KMS-11 (cell line): ENCODE measurements around the gene PDZD7.

Experiments
- H2AFZ ChIP-seq: fragments of 200-600 bp; sonication (generic); 2 replicates; pipeline ENCODE4 v1.6.1; 2016; ENCODE audit warnings: antibody characterized with exemption, mixed run types, low read depth
- H3K27ac ChIP-seq: fragments of 200-600 bp; sonication (generic); 2 replicates; pipeline ENCODE4 v1.6.1; 2016; ENCODE audit warnings: mild to moderate bottlenecking, mixed run types
- H3K27me3 ChIP-seq: fragments of 200-600 bp; sonication (generic); 2 replicates; pipeline ENCODE4 v1.6.1; 2017; ENCODE audit warnings: mild to moderate bottlenecking, low read depth, mixed run types, moderate library complexity; ENCODE audit not compliant: insufficient read depth
- H3K36me3 ChIP-seq: fragments of 200-600 bp; sonication (generic); 2 replicates; pipeline ENCODE4 v1.6.1; 2017; ENCODE audit warnings: mild to moderate bottlenecking, mixed run types; ENCODE audit not compliant: insufficient read depth
- H3K4me1 ChIP-seq: fragments of 200-600 bp; sonication (generic); 2 replicates; pipeline ENCODE4 v1.6.1; 2016; ENCODE audit warnings: mild to moderate bottlenecking, low read depth, mixed run types; ENCODE audit not compliant: poor library complexity, severe bottlenecking
- H3K4me2 ChIP-seq: fragments of 200-600 bp; sonication (generic); 2 replicates; pipeline ENCODE4 v1.7.0; 2016; ENCODE audit warnings: mild to moderate bottlenecking, mixed run types
- H3K4me3 ChIP-seq: fragments of 200-600 bp; sonication (generic); IDR thresholded peaks from 2 replicates; pipeline ENCODE4 v1.6.1; 2017; ENCODE audit warnings: low read depth, low read length, mixed read lengths; ENCODE audit not compliant: insufficient read depth
- H3K79me2 ChIP-seq: fragments of 200-600 bp; sonication (generic); 2 replicates; pipeline ENCODE4 v1.6.1; 2016; ENCODE audit warnings: low read depth, mixed run types; ENCODE audit not compliant: insufficient read depth
- H3K9ac ChIP-seq: fragments of 200-600 bp; sonication (generic); 2 replicates; pipeline ENCODE4 v1.6.1; 2016; ENCODE audit warnings: mild to moderate bottlenecking, mixed run types
- H4K20me1 ChIP-seq: fragments of 200-600 bp; sonication (generic); 2 replicates; pipeline ENCODE4 v1.6.1; 2016; ENCODE audit warnings: mild to moderate bottlenecking, mixed run types; ENCODE audit not compliant: insufficient read depth
- CTCF ChIP-seq: fragments of 200-600 bp; sonication (generic); conservative IDR thresholded peaks from 2 replicates; pipeline ENCODE4 v1.6.1; 2017; ENCODE audit warnings: low read depth, mild to moderate bottlenecking, antibody characterized with exemption, low read length, moderate library complexity, mixed read lengths

PDZD7 gene

GRCh38 chr10:101040851-101041250 is 9.9 kb upstream of the PDZD7 start:
- Histone ChIP-seq H3K27me3 (no peaks in the 10 kb centered on the region; the same call in 1 of the 2 replicates), H3K4me3 (no peak overlapping the region), H2AFZ (no peak overlapping the region), H3K27ac (no peak overlapping the region), H3K4me1 (peaks cover 23% of the 10 kb centered on the region), H3K9ac (no peak overlapping the region), H3K4me2 (no peak overlapping the region), H4K20me1 (no peaks in the 10 kb centered on the region), H3K36me3 (no peaks in the 10 kb centered on the region), H3K79me2 (no peaks in the 10 kb centered on the region)
- TF ChIP-seq CTCF = no peak

DNA sequence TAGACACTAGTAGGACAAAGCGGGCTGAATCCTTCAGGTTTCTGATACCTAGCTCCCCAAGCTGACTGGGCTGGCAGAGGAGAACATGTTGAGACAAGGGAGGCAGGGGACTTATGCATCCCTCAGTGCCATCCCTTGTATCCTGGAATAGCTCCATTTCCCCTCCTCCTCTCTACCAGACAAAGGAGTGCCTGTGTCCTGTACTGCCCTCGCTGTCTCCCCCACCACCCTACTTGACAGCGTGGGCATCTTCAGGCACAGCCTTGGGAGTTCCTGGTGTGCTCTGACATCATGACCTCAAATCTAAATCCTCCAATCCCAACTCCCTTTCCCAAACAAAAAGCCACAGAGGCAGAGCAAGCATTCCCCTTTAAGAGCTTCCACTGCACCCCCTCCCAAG is 9.1 kb upstream of the PDZD7 start:
- no peak for TF ChIP-seq CTCF
- Histone ChIP-seq H4K20me1 (no peaks in the 10 kb centered on the region), H3K27me3 (peaks cover 2% of the 10 kb centered on the region; the same call in 1 of the 2 replicates), H3K27ac (no peak overlapping the region), H3K36me3 (no peaks in the 10 kb centered on the region), H3K79me2 (no peaks in the 10 kb centered on the region), H2AFZ (no peak overlapping the region), H3K4me3 (no peak overlapping the region), H3K4me2 (no peak overlapping the region), H3K4me1 (peaks cover 23% of the 10 kb centered on the region), H3K9ac (no peak overlapping the region)

- Histone ChIP-seq H3K79me2 (no peaks in the 10 kb centered on the region), H3K9ac (no peak overlapping the region), H2AFZ (no peak overlapping the region), H3K27me3 (peaks cover 2% of the 10 kb centered on the region; the same call in 1 of the 2 replicates), H3K4me3 (no peak overlapping the region), H3K4me2 (no peak overlapping the region), H4K20me1 (no peaks in the 10 kb centered on the region), H3K36me3 (no peaks in the 10 kb centered on the region), H3K4me1 (peaks cover 21% of the 10 kb centered on the region), H3K27ac (no peak overlapping the region)
- TF ChIP-seq CTCF = no peak
Observed at GRCh38 chr10:101038484-101038883, 7.6 kb upstream of the PDZD7 start.

DNA sequence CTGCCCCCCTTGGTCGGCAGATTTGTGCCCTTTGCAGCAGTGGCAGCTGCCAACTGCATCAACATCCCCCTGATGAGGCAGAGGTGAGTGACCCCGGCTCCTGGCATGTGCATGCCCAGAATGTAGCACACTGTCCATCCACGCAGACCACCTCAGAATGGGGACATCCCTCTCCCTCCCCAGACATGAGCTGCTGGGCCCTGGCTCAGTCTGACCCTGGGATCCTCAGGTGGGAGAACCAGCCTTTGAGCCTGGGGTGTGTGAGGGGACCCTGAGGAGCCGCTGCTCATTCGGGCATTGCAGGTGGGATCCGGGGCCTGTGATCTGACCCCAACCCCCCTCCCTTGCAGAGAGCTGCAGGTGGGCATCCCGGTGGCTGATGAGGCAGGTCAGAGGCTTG is 5.8 kb upstream of the PDZD7 start:
- Histone ChIP-seq H3K9ac (no peak overlapping the region), H3K4me1 (peaks cover 7% of the 10 kb centered on the region), H3K79me2 (no peaks in the 10 kb centered on the region), H3K4me2 (no peak overlapping the region), H3K4me3 (no peak overlapping the region), H4K20me1 (no peaks in the 10 kb centered on the region), H3K36me3 (no peaks in the 10 kb centered on the region), H3K27me3 (peaks cover 2% of the 10 kb centered on the region; the same call in 1 of the 2 replicates), H3K27ac (no peak overlapping the region), H2AFZ (no peak overlapping the region)
- no peak for TF ChIP-seq CTCF
